Measurements from ENCODE around the gene ASAP3. TPM values are rescaled to one million over a fixed set of nuclear protein-coding genes. Genes with fewer than 3 reads are reported as not detected.

ASAP3 gene
- total RNA-seq, 1 experiment from 2014 or later: 17.9 TPM

GRCh38 chr1:23422941-23423340, 61.0 kb downstream of the ASAP3 start:
- ATAC-seq (peak; percentile 11), DNase-seq (ENCODE audit: low read depth, low spot score) (no peak)
- Histone ChIP-seq H3K27me3 (ENCODE audit: control insufficient read depth, insufficient read depth, low read length) (no peaks in the 10 kb centered on the region), H3K9me3 (ENCODE audit: control insufficient read depth, insufficient read depth, low read depth, low read length) (no peaks in the 10 kb centered on the region), H3K36me3 (ENCODE audit: control insufficient read depth, insufficient read depth, low read length) (no peaks in the 10 kb centered on the region), H3K4me1 (ENCODE audit: control insufficient read depth, insufficient read depth, low read length) (peaks cover 13% of the 10 kb centered on the region), H3K27ac (ENCODE audit: low read length) (no peak overlapping the region), H3K4me3 (ENCODE audit: low read depth in 2 of 2, low read length in 2 of 2) (no peak overlapping the region; a peak in 1 of 4 replicates)
- TF ChIP-seq CTCF (IDR thresholded peaks at IDR 0.05) (no peak), SIN3A (IDR thresholded peaks at IDR 0.05; ENCODE audit: borderline replicate concordance, insufficient read depth, low read depth, low read length) (no peak), POLR2AphosphoS5 (IDR thresholded peaks at IDR 0.05; ENCODE audit: low read depth, low read length) (no peak), TCF7L2 (IDR thresholded peaks at IDR 0.05; ENCODE audit: low read depth, low read length) (no peak)
- TF ChIP-seq, protein P1, sequence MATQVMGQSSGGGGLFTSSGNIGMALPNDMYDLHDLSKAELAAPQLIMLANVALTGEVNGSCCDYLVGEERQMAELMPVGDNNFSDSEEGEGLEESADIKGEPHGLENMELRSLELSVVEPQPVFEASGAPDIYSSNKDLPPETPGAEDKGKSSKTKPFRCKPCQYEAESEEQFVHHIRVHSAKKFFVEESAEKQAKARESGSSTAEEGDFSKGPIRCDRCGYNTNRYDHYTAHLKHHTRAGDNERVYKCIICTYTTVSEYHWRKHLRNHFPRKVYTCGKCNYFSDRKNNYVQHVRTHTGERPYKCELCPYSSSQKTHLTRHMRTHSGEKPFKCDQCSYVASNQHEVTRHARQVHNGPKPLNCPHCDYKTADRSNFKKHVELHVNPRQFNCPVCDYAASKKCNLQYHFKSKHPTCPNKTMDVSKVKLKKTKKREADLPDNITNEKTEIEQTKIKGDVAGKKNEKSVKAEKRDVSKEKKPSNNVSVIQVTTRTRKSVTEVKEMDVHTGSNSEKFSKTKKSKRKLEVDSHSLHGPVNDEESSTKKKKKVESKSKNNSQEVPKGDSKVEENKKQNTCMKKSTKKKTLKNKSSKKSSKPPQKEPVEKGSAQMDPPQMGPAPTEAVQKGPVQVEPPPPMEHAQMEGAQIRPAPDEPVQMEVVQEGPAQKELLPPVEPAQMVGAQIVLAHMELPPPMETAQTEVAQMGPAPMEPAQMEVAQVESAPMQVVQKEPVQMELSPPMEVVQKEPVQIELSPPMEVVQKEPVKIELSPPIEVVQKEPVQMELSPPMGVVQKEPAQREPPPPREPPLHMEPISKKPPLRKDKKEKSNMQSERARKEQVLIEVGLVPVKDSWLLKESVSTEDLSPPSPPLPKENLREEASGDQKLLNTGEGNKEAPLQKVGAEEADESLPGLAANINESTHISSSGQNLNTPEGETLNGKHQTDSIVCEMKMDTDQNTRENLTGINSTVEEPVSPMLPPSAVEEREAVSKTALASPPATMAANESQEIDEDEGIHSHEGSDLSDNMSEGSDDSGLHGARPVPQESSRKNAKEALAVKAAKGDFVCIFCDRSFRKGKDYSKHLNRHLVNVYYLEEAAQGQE (IDR thresholded peaks at IDR 0.05; ENCODE audit: insufficient read depth in 1 of 2, low read depth in 2 of 2, low read length in 1 of 2): no peak
- POLR2A ChIA-PET: no interaction called here
- CTCF ChIA-PET: interaction anchor here (0.5 to 0.6 kb wide), 2 partner anchors 83 to 111 kb away, joined by 4 to 5 read pairs; no protein-coding TSS in a partner anchor
- intact Hi-C loops (cut with micrococcal nuclease; ENCODE audit: unreplicated experiment): no loop called here
- in situ Hi-C loops (cut with HindIII; ENCODE audit: low pct_unique_long_range_greater_than_20kb, low sequenced_read_pairs): no loop called here
- no TSS peak for BruUV-seq (replicated peaks)

GRCh38 chr1:23422241-23422877, 61.6 kb downstream of the ASAP3 start:
- no peak for TF ChIP-seq TCF7L2 (IDR thresholded peaks at IDR 0.05; ENCODE audit: low read depth, low read length)
- TF ChIP-seq SIN3A (IDR thresholded peaks at IDR 0.05; ENCODE audit: borderline replicate concordance, insufficient read depth, low read depth, low read length): no peak
- TF ChIP-seq, protein P1 (IDR thresholded peaks at IDR 0.05; ENCODE audit: insufficient read depth in 1 of 2, low read depth in 2 of 2, low read length in 1 of 2): no peak
- no peak for TF ChIP-seq POLR2AphosphoS5 (IDR thresholded peaks at IDR 0.05; ENCODE audit: low read depth, low read length)
- no peak for TF ChIP-seq CTCF (IDR thresholded peaks at IDR 0.05)
- BruUV-seq (replicated peaks): no TSS peak
- Histone ChIP-seq H3K4me1 (ENCODE audit: control insufficient read depth, insufficient read depth, low read length) (peaks cover 13% of the 10 kb centered on the region), H3K27me3 (ENCODE audit: control insufficient read depth, insufficient read depth, low read length) (no peaks in the 10 kb centered on the region), H3K4me3 (ENCODE audit: low read depth in 2 of 2, low read length in 2 of 2) (no peak overlapping the region), H3K27ac (ENCODE audit: low read length) (no peak overlapping the region), H3K36me3 (ENCODE audit: control insufficient read depth, insufficient read depth, low read length) (no peaks in the 10 kb centered on the region), H3K9me3 (ENCODE audit: control insufficient read depth, insufficient read depth, low read depth, low read length) (no peaks in the 10 kb centered on the region)
- ATAC-seq (no peak), DNase-seq (ENCODE audit: low read depth, low spot score) (no peak)
- in situ Hi-C loops (cut with HindIII; ENCODE audit: low pct_unique_long_range_greater_than_20kb, low sequenced_read_pairs): no loop called here
- CTCF ChIA-PET: interaction anchor here (0.5 to 0.6 kb wide), 2 partner anchors 83 to 112 kb away, joined by 4 to 5 read pairs; no protein-coding TSS in a partner anchor
- POLR2A ChIA-PET: interaction anchor here (0.7 kb wide), 1 partner anchor 28 kb away, joined by 3 read pairs; no protein-coding TSS in a partner anchor
- intact Hi-C loops (cut with micrococcal nuclease; ENCODE audit: unreplicated experiment): no loop called here

Data from Panc1 (cell line).